G401 (cell line): ENCODE data around the gene STIL. TPM values are rescaled to one million over a fixed set of nuclear protein-coding genes. Genes with fewer than 3 reads are reported as not detected.
A peak's percentile ranks its signal among the peaks of the same experiment; 100 is the strongest.
"Not testable (repeated sequence)": the region's sequence is repeated elsewhere in the genome, so short reads cannot be mapped to it uniquely, and the experiment has no call there.

ENCODE experiments used
- DNase-seq: peaks from one replicate; pipeline ENCODE4 v3.0.0-alpha.2; 2015; ENCODE audit warnings: low spot score
- in situ Hi-C: cut with HindIII; loops from 2 replicates; pipeline ENCODE4 v1.10.0; 2016; ENCODE audit warnings: low sequenced_read_pairs, mixed read lengths
- total RNA-seq: library from RNA; depleted of rRNA; stranded (reverse); fragments of >200 nt; shearing (Covaris generic); gene quantifications from 2 replicates; pipeline ENCODE4 v1.2.3, GENCODE V29; 2014; rRNA removed

Gene STIL
- 16.1 and 23.8 TPM in 2 replicates for total RNA-seq

GRCh38 chr1:47313915-47314664, at the start of gene STIL:
STIL (minus strand) TSS chr1:47314147; CDS start chr1:47310319, 3,828 bp downstream.
- peak; percentile 99 for DNase-seq
- in situ Hi-C loops, result no loop called here

GRCh38 chr1:47362828-47363227, 48.9 kb upstream of the STIL start:
- in situ Hi-C loops, result no loop called here
- no peak for DNase-seq

GRCh38 chr1:47361380-47361779, 47.4 kb upstream of the STIL start:
- no peak for DNase-seq
- in situ Hi-C loops, result no loop called here

GRCh38 chr1:47351305-47351704, 37.4 kb upstream of the STIL start:
- DNase-seq, result no peak
- in situ Hi-C loops, result no loop called here

GRCh38 chr1:47348246-47348645, 34.3 kb upstream of the STIL start:
- in situ Hi-C loops, result no loop called here
- no peak for DNase-seq

- in situ Hi-C loops, result no loop called here
- no peak for DNase-seq
Observed at GRCh38 chr1:47347735-47348134, 33.8 kb upstream of the STIL start.

- in situ Hi-C loops, result not testable (repeated sequence)
Observed at GRCh38 chr1:47346979-47347378, 33.0 kb upstream of the STIL start.

GRCh38 chr1:47340227-47340626, 26.3 kb upstream of the STIL start:
- in situ Hi-C loops, result no loop called here

More at GRCh38 chr1:47346979-47347378, 33.0 kb upstream of the STIL start:
- DNase-seq, result not testable (repeated sequence)

GRCh38 chr1:47338249-47339077, 24.5 kb upstream of the STIL start:
- in situ Hi-C loops, result no loop called here
- DNase-seq, result no peak

More at GRCh38 chr1:47340227-47340626, 26.3 kb upstream of the STIL start:
- no peak for DNase-seq

- no peak for DNase-seq
- in situ Hi-C loops, result no loop called here
Observed at GRCh38 chr1:47337350-47337749, 23.4 kb upstream of the STIL start.

GRCh38 chr1:47334765-47335435, 21.0 kb upstream of the STIL start:
- DNase-seq, result no peak
- in situ Hi-C loops, result no loop called here

- peak; percentile 82 for DNase-seq
- in situ Hi-C loops, result no loop called here
Observed at GRCh38 chr1:47333922-47334764, 20.2 kb upstream of the STIL start.

GRCh38 chr1:47333578-47333921, 19.6 kb upstream of the STIL start, which contains the start of gene CMPK1:
CMPK1 (plus strand) TSS chr1:47333790; CDS start chr1:47333946, 156 bp downstream.
- in situ Hi-C loops, result no loop called here
- DNase-seq, result peak; percentile 91

- DNase-seq, result no peak
- in situ Hi-C loops, result no loop called here
Observed at GRCh38 chr1:47332779-47333577, 19.0 kb upstream of the STIL start.

- no peak for DNase-seq
- in situ Hi-C loops, result no loop called here
Observed at GRCh38 chr1:47331875-47332274, 17.9 kb upstream of the STIL start.

GRCh38 chr1:47330212-47330611, 16.3 kb upstream of the STIL start:
- DNase-seq, result no peak
- in situ Hi-C loops, result no loop called here

- in situ Hi-C loops, result no loop called here
- no peak for DNase-seq
Observed at GRCh38 chr1:47328992-47329391, 15.0 kb upstream of the STIL start.

- no peak for DNase-seq
- in situ Hi-C loops, result no loop called here
Observed at GRCh38 chr1:47326271-47326670, 12.3 kb upstream of the STIL start.
